Fibroblast of villous mesenchyme (primary cell): Measurements from ENCODE around the gene CCDC17. TPM values are rescaled to one million over a fixed set of nuclear protein-coding genes. Genes with fewer than 3 reads are reported as not detected.
A peak's percentile ranks its signal among the peaks of the same experiment; 100 is the strongest.

Source experiments
- DNase-seq: peaks from one replicate; pipeline ENCODE4 v3.0.0-alpha.2; 2010; ENCODE audit warnings: low read depth
- H3K4me3 ChIP-seq: 2 replicates; pipeline ENCODE4 v1.5.1; 2011; ENCODE audit warnings: low read depth, mild to moderate bottlenecking, low read length
- CTCF ChIP-seq: IDR thresholded peaks from 2 replicates; pipeline ENCODE4 v1.5.1; 2012; ENCODE audit warnings: low read depth, mild to moderate bottlenecking, low read length; ENCODE audit not compliant: insufficient read depth
- total RNA-seq: library from RNA; depleted of rRNA; stranded (reverse); fragments of >200 nt; gene quantifications from 2 replicates; pipeline ENCODE4 v1.2.3, GENCODE V29; 2012

CCDC17 gene
- total RNA-seq, 1 donor, result 1.3 TPM

- TF ChIP-seq CTCF, result no peak
- no peak for DNase-seq
- no peak overlapping the region for H3K4me3 ChIP-seq
These were observed 20.8 kb upstream of the CCDC17 start for GRCh38 chr1:45644661-45645060.

- DNase-seq, result no peak
- H3K4me3 ChIP-seq, result no peak overlapping the region
- TF ChIP-seq CTCF, result no peak
These were observed 20.1 kb upstream of the CCDC17 start for GRCh38 chr1:45643978-45644377.

- no peak for TF ChIP-seq CTCF
- H3K4me3 ChIP-seq, result no peak overlapping the region
- no peak for DNase-seq
These were observed 19.5 kb upstream of the CCDC17 start for GRCh38 chr1:45643321-45643720.

GRCh38 chr1:45640293-45640692, 16.4 kb upstream of the CCDC17 start:
- peak; percentile 45 for DNase-seq
- no peak overlapping the region for H3K4me3 ChIP-seq
- TF ChIP-seq CTCF, result no peak

- TF ChIP-seq CTCF, result no peak
- H3K4me3 ChIP-seq, result no peak overlapping the region
- DNase-seq, result no peak
These were observed 11.4 kb upstream of the CCDC17 start for GRCh38 chr1:45635211-45635610.

- H3K4me3 ChIP-seq, result no peak overlapping the region
- no peak for TF ChIP-seq CTCF
- no peak for DNase-seq
These were observed 6.6 kb upstream of the CCDC17 start for GRCh38 chr1:45630429-45630828.

- no peak for DNase-seq
- H3K4me3 ChIP-seq, result no peak overlapping the region
- no peak for TF ChIP-seq CTCF
These were observed 5.2 kb upstream of the CCDC17 start for GRCh38 chr1:45629035-45629434.
